Esophagus squamous epithelium (tissue), 5 donors: ENCODE results near the gene SLC29A1. TPM values are rescaled to one million over a fixed set of nuclear protein-coding genes. Genes with fewer than 3 reads are reported as not detected.

ENCODE experiments used
- DNase-seq: peaks from one replicate; lab custom pipeline; 2025; lab: John Stamatoyannopoulos, UW
- H3K27ac ChIP-seq, 4 donors: fragments of 200-600 bp; sonication (generic); one replicate each; pipeline ENCODE4 v1.5.1; 2016 to 2019; ENCODE audit warnings: mild to moderate bottlenecking in 1 of 4
- H3K27me3 ChIP-seq, 4 donors: fragments of 200-600 bp; sonication (generic); 1 replicate in 3 of 4; 2 replicates in 1 of 4; pipeline versions ENCODE4 v1.5.1 to v1.6.0; 2017 to 2021; ENCODE audit warnings: antibody characterized with exemption in 1 of 4
- H3K36me3 ChIP-seq, 3 donors: fragments of 200-600 bp; sonication (generic); one replicate each; pipeline ENCODE4 v1.5.1; 2016 to 2019
- H3K4me1 ChIP-seq, 3 donors: fragments of 200-600 bp; sonication (generic); one replicate each; pipeline ENCODE4 v1.5.1; 2017 to 2019
- H3K4me3 ChIP-seq, 4 donors: fragments of 200-600 bp; sonication (generic); 1 replicate in 3 of 4; 2 replicates in 1 of 4; pipeline ENCODE4 v1.5.1; 2016 to 2019; ENCODE audit warnings: mild to moderate bottlenecking in 2 of 4, moderate library complexity in 1 of 4
- H3K9me3 ChIP-seq, 3 donors: fragments of 200-600 bp; sonication (generic); one replicate each; pipeline ENCODE4 v1.5.1; 2016 to 2019
- CTCF ChIP-seq, 6 experiments: fragments of 450-650 bp in 4 of 6; fragments of 200-600 bp in 2 of 6; sonication (generic) in 2 of 6; IDR thresholded peaks; one replicate each; pipeline ENCODE4 v1.5.1; 2016 to 2019; ENCODE audit warnings: antibody characterized with exemption in 6 of 6, mild to moderate bottlenecking in 4 of 6, moderate library complexity in 4 of 6
- POLR2A ChIP-seq, 4 donors: fragments of 450-650 bp; IDR thresholded peaks; one replicate each; pipeline ENCODE4 v1.6.1; 2017; ENCODE audit warnings: antibody characterized with exemption in 4 of 4, mild to moderate bottlenecking in 4 of 4, moderate library complexity in 3 of 4
- WGBS, 2 donors: methylation state at CpG; one replicate each; pipeline ENCODE4 v1.1.5; 2018; 5-methylcytosine and 5-hydroxymethylcytosine counted together
- intact Hi-C: fragments of 100-400 bp; cut with DNase I; formaldehyde crosslinking; loops from one replicate; pipeline ENCODE4 v1.15.0; 2022
- total RNA-seq, 4 donors: library from RNA; depleted of rRNA; stranded (reverse); fragments of >200 nt; gene quantifications; one replicate each; pipeline ENCODE4 v1.1.0, GENCODE V29; 2016
- donor health status: DM: yes; HTN: yes; CAD: no.

SLC29A1 gene
- total RNA-seq, 4 donors from 2014 or later, result 12.7 to 24.8 (median 22.3) TPM

DNA sequence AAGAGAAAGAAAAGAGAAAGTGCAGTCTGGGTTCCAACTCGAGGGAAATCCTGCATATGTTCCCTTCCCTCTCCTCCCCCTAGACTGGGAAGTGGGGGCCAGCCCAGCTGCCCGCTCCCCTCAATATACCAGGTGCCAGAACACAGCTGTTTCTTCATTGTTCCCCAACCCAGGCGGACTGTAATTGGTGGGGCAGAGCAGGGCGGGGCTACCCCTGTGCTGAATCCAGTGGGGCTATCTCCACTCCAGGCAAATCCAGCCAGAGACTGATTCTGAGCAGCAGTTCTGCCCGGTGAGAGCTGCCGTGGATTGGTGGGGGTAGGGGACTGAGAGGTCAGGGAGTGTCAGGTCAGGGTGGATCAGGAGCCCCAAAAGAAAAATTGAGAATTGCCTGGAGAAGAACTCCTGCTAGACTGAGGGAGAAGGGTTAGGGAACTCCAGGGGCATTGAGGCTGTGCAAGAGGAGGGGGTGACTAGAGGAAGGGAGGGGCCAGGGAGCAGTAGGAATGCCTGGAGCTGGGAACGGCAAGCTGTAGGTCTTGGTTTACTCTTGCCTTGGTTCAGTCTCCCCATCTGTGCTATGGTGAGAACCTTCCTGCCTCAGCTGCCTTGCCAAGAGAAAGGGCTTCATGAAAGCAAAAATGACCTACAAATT is 6.6 kb upstream of the SLC29A1 start, which contains the start of gene MYMX:
MYMX (plus strand) TSS at position 250 of the 655 bp plus-strand sequence. CDS start 546 bp downstream, outside the sequence.
- Histone ChIP-seq H3K27me3 (no peaks in the 10 kb centered on the region), H3K27ac (peak within 1 kb of the TSS in 3 of 4 donors; percentile 86 to 95 (median 90)), H3K36me3 (no peaks in the 10 kb centered on the region), H3K9me3 (no peaks in the 10 kb centered on the region), H3K4me3 (no peak within 1 kb of the TSS), H3K4me1 (peaks cover 37 to 56% (median 42%) of the 10 kb centered on the region in 3 donors)
- TF ChIP-seq CTCF (IDR thresholded peaks at IDR 0.05) (no peak), POLR2A (IDR thresholded peaks at IDR 0.05) (no peak)
- WGBS, 2 donors, result 16 to 23% methylated on average over 4 to 5 of the region's 7 CpGs
- no peak for DNase-seq
- intact Hi-C loops, result no loop called here

- Histone ChIP-seq H3K9me3 (no peaks in the 10 kb centered on the region), H3K36me3 (no peaks in the 10 kb centered on the region), H3K4me3 (no peak overlapping the region), H3K4me1 (peaks cover 45 to 64% (median 49%) of the 10 kb centered on the region in 3 donors), H3K27ac (peak overlapping the region in 3 of 4 donors; percentile 86 to 95 (median 90)), H3K27me3 (no peaks in the 10 kb centered on the region)
- intact Hi-C loops, result no loop called here
- 50 to 59% methylated on average over 2 to 6 of the region's 16 CpGs for WGBS, 2 donors
- DNase-seq, result no peak
- TF ChIP-seq CTCF (IDR thresholded peaks at IDR 0.05) (no peak), POLR2A (IDR thresholded peaks at IDR 0.05) (no peak)
Measured at GRCh38 chr6:44217332-44218143, 5.9 kb upstream of the SLC29A1 start.

GRCh38 chr6:44219053-44219814 is 4.2 kb upstream of the SLC29A1 start:
- H3K9me3 ChIP-seq, result no peaks in the 10 kb centered on the region
- WGBS, 2 donors, result 6 to 22% methylated on average over 6 to 8 of the region's 45 CpGs
- H3K27ac ChIP-seq, result peak overlapping the region; percentile 66 to 95 (median 88)
- no peaks in the 10 kb centered on the region for H3K27me3 ChIP-seq
- H3K4me3 ChIP-seq, result peak overlapping the region; percentile 26 to 70 (median 52)
- peaks cover 54 to 80% (median 59%) of the 10 kb centered on the region in 3 donors for H3K4me1 ChIP-seq
- no peaks in the 10 kb centered on the region for H3K36me3 ChIP-seq
- intact Hi-C loops, result no loop called here
- no peak for DNase-seq
- TF ChIP-seq CTCF (IDR thresholded peaks at IDR 0.05) (peak in 1 of 6 experiments; percentile 7), POLR2A (IDR thresholded peaks at IDR 0.05) (peak in 2 of 4 donors; percentile 45 to 74)

DNA sequence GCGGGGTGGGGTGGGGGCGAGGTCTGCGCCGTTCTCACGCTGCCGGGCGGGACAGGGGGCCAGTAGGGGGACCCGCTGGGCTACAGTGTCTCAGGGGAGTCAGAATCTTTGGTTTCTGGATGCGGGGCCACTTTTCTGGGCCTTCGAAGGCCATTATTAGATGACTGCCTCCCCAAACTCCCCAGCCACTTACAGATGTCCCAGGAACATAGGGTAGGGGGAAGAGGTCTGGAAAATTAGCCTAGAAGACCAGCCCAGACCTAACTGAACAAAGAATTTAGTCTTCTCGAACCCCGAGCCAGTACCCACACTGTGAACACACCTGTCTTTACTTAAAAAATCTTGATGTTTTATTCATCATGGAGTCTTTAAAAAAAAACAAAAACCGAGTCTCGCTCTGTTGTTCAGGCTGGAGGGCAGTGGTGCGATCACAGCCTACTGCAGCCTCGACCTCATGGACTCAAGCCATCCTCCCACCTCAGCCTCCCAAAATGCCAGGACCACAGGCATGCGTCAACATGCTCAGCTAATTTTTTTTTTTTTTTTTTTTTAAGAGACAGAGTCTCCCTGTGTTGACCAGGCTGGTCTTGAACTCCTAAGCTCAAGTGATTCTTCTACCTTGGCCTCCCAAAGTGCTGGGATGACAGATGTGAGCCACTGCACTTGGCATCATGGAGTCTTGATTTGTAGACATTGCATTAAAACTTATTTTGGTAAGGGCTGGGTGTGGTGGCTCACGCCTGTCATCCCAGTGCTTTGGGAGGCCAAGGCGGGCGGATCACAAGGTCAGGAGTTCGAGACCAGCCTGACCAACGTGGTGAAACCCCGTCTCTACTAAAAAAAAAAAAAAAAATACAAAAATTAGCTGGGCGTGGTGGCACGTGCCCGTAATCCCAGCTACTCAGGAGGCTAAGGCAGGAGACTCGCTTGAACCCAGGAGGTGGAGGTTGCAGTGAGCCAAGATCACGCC is 3.3 kb upstream of the SLC29A1 start:
- Histone ChIP-seq H3K27me3 (no peaks in the 10 kb centered on the region), H3K4me1 (peaks cover 57 to 89% (median 68%) of the 10 kb centered on the region in 3 donors), H3K9me3 (no peaks in the 10 kb centered on the region), H3K27ac (peak overlapping the region; percentile 66 to 95 (median 88)), H3K4me3 (peak overlapping the region; percentile 26 to 70 (median 52)), H3K36me3 (no peaks in the 10 kb centered on the region)
- intact Hi-C loops, result no loop called here
- WGBS, 2 donors, result 85 to 89% methylated on average over 12 to 17 of the region's 28 CpGs
- TF ChIP-seq POLR2A (IDR thresholded peaks at IDR 0.05) (no peak), CTCF (IDR thresholded peaks at IDR 0.05) (no peak)
- DNase-seq, result no peak
